NCI-H187 (cell line): ENCODE data around the gene SEC23B.
"Not testable (repeated sequence)": the region's sequence is repeated elsewhere in the genome, so short reads cannot be mapped to it uniquely, and the experiment has no call there.

Experiments
- DNase-seq, 2 experiments: peaks; one replicate each; lab custom pipeline; 2025; lab: John Stamatoyannopoulos, UW

SEC23B gene

GRCh38 chr20:18507218-18508191 is at the start of gene SEC23B:
TSS of gene SEC23B (plus strand) at chr20:18507940. CDS start at chr20:18510836, 2,896 bp downstream.
- peak; percentile 88 to 89 for DNase-seq

GRCh38 chr20:18465536-18466200 is 42.1 kb upstream of the SEC23B start:
- DNase-seq, result no peak

- DNase-seq, result no peak
Observed at GRCh38 chr20:18466574-18466893, 41.2 kb upstream of the SEC23B start.

- DNase-seq, result peak; percentile 85 to 87
Observed at GRCh38 chr20:18466894-18467730, 40.6 kb upstream of the SEC23B start, which contains the start of the genes DZANK1 and POLR3F. TSS of gene DZANK1 (minus strand) at chr20:18467030. CDS start at chr20:18465358, 1,672 bp downstream. TSS of gene POLR3F (plus strand) at chr20:18467390. CDS start at chr20:18467507, 117 bp downstream.

- DNase-seq, result no peak
Observed at GRCh38 chr20:18477218-18477617, 30.5 kb upstream of the SEC23B start.

GRCh38 chr20:18477821-18478220 is 29.9 kb upstream of the SEC23B start:
- no peak for DNase-seq

- DNase-seq, result no peak
Observed at GRCh38 chr20:18481596-18481995, 26.1 kb upstream of the SEC23B start.

- no peak for DNase-seq
Observed at GRCh38 chr20:18488301-18488700, 19.4 kb upstream of the SEC23B start.

- no peak for DNase-seq
Observed at GRCh38 chr20:18496042-18496441, 11.7 kb upstream of the SEC23B start.

- DNase-seq, result peak in 1 of 2 experiments; percentile 49
Observed at GRCh38 chr20:18496740-18497592, 10.8 kb upstream of the SEC23B start, which contains the start of gene RBBP9. TSS of gene RBBP9 (minus strand) at chr20:18497225. CDS start at chr20:18497167, 58 bp downstream.

- no peak for DNase-seq
Observed at GRCh38 chr20:18497603-18498002, 10.1 kb upstream of the SEC23B start.

GRCh38 chr20:18501672-18502071 is 6.1 kb upstream of the SEC23B start:
- DNase-seq, result not testable (repeated sequence)

GRCh38 chr20:18504479-18505060 is 3.2 kb upstream of the SEC23B start:
- no peak for DNase-seq

GRCh38 chr20:18506744-18507143 is 996 bp upstream of the SEC23B start:
- peak in 1 of 2 experiments; percentile 44 for DNase-seq

GRCh38 chr20:18511571-18511970 is 3.8 kb downstream of the SEC23B start:
- no peak for DNase-seq

- no peak for DNase-seq
Observed at GRCh38 chr20:18513208-18513607, 5.5 kb downstream of the SEC23B start.

GRCh38 chr20:18514127-18514526 is 6.4 kb downstream of the SEC23B start:
- no peak for DNase-seq

- DNase-seq, result no peak
Observed at GRCh38 chr20:18515973-18516372, 8.2 kb downstream of the SEC23B start.

GRCh38 chr20:18522066-18522465 is 14.3 kb downstream of the SEC23B start:
- not testable (repeated sequence) for DNase-seq

GRCh38 chr20:18523066-18523465 is 15.3 kb downstream of the SEC23B start:
- DNase-seq, result no peak
